LNCaP clone FGC (cell line): ENCODE measurements around the gene BAZ2A.

ENCODE experiments used
- DNase-seq: peaks from one replicate; pipeline ENCODE4 v3.0.0-alpha.2; 2011; ENCODE audit warnings: low read depth
- H3K4me3 ChIP-seq: 2 replicates; pipeline ENCODE4 v1.5.1; 2011; ENCODE audit warnings: mild to moderate bottlenecking, low read depth, low read length, control low read depth
- TF ChIP-seq, protein P1 (sequence below): IDR thresholded peaks from 2 replicates; pipeline ENCODE4 v1.5.1; 2012; ENCODE audit warnings: mild to moderate bottlenecking; ENCODE audit not compliant: control insufficient read depth, insufficient read depth; ENCODE audit errors: extremely low read depth

The BAZ2A gene

DNA sequence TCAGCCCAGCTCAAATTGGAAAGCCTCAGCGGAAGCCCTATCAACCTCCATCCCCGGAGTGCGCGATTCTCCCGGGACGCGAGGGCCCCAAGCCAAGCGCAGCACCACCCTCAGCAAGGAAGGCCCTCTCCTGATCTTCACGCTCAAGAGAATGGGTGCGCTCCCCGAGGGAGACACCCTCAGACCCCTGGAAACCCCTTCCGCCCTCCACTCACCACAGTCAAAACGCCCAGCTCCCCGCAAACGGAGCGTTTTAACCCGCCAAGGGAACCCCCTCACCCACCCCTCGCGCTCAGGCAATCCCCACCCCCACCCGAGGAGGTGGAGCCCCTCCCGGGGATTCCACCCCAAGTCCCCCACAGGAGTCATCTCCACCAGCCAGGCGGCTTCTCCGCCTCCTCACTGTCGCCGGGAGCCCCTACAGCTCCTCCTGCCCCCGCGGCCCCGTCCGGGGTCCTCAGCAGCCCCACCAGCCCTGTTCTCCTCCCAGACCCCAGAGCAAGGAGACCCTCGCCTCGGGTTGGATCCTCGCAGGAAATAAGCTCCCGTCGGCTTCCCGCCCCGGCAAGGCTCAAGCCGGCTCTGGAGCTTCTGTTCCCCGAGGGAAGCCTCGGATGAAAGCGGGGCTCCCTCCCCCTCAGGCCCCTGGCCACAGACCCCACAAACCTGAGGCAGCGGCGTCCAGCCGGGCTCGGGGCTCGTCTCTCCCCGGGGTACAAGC lies 507 bp downstream of the BAZ2A start:
- no peak for DNase-seq
- H3K4me3 ChIP-seq = peak overlapping the region; percentile 99
- TF ChIP-seq, protein P1, sequence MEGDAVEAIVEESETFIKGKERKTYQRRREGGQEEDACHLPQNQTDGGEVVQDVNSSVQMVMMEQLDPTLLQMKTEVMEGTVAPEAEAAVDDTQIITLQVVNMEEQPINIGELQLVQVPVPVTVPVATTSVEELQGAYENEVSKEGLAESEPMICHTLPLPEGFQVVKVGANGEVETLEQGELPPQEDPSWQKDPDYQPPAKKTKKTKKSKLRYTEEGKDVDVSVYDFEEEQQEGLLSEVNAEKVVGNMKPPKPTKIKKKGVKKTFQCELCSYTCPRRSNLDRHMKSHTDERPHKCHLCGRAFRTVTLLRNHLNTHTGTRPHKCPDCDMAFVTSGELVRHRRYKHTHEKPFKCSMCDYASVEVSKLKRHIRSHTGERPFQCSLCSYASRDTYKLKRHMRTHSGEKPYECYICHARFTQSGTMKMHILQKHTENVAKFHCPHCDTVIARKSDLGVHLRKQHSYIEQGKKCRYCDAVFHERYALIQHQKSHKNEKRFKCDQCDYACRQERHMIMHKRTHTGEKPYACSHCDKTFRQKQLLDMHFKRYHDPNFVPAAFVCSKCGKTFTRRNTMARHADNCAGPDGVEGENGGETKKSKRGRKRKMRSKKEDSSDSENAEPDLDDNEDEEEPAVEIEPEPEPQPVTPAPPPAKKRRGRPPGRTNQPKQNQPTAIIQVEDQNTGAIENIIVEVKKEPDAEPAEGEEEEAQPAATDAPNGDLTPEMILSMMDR = no peak

DNA sequence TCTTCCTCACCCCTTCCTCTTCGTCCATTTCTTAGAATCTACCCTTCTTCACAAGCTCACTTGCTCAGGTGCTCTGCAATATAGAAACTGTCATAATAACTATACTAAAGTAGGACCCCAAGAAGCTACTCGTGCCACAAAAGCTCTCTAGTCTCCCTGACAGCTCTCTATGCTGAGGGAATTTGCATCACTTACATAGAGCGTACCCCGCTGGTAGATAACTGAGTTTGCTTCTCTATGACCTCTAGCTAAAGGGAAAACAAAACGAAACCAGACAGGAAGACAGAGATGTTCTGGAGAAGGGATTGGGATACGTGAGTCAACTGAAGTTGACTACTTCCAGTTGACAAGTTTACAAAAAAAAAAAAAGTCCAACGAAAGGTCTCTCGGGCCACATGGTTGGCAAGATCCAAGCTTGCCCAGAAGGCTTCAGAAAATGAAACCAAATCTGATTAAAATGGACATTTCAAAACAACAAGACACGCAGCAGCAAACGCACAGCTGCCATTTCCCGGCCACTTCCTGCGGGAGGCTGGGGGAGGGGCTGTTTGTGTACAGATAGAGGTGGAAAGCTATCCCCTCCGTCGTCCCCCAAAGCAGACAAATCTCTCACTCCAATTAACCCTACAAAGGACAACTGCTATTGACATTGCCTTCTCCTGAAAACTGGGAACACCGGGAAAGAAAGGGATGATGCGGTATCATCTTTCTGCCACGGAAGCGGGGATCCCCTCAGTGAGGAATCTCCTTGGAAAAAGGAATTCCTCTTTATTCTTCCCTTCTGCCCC lies 1.3 kb downstream of the BAZ2A start:
- peak overlapping the region; percentile 99 for H3K4me3 ChIP-seq
- TF ChIP-seq, protein P1 = no peak
- DNase-seq = no peak

DNA sequence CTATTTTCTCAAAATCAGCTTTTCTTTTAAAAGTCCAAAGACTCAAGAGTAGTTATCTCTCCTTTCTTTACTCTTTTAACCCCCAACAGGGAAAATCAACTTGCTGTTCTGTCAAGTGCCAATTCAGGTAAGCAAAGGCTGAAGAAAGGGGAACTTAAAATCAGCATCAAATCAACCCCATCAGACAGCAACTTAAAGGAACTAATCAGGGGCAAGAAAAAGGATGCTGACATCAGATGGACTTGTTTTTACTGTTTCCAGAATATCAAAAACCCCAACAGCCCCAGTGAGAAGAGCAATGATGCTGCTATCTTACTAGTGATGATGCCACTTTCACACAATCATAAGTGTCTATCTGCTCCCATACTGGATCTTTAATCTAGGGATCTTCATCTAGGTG lies 3.4 kb downstream of the BAZ2A start:
- no peak overlapping the region for H3K4me3 ChIP-seq
- TF ChIP-seq, protein P1 = no peak
- no peak for DNase-seq

DNA sequence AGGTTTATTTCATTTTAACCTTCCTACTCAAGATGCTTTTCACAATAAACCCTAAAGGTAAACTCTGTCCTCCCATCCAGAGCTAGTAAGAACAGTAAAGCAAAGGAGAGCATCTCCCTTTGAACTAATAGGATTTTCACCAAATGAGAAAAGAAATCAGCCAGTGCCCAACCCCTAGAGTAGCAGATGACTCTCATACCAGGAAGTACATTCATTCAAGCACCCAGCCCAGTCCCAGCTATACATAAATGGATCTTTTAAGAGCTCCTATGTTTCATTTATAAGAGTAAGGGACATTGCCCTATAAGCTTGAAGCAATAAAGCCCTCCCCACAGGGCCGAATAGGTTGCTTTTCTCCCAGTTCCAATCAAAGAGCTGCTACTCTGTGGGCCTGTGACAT lies 7.6 kb downstream of the BAZ2A start:
- no peak for DNase-seq
- no peak overlapping the region for H3K4me3 ChIP-seq
- TF ChIP-seq, protein P1 = no peak

DNA sequence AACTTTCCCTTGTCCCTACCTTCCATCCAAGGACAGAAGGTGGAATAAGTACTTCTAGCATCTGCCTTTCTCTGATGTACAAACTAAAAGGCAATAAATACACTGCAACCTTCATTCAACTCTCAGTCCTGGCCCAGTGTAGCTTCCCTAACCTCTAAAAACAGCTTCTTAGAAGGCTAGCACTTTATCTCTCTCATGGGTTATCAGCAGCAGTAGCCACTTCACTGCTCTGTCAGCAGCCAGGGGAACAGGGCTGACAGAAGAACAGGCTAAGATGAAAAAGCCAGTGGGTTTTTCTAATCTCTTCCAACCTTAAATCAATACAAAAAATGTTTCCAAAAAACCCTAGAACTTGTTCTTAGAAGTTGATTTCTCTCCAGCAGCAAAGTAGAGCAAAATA lies 13.2 kb downstream of the BAZ2A start:
- TF ChIP-seq, protein P1 = no peak
- no peak for DNase-seq
- no peak overlapping the region for H3K4me3 ChIP-seq

DNA sequence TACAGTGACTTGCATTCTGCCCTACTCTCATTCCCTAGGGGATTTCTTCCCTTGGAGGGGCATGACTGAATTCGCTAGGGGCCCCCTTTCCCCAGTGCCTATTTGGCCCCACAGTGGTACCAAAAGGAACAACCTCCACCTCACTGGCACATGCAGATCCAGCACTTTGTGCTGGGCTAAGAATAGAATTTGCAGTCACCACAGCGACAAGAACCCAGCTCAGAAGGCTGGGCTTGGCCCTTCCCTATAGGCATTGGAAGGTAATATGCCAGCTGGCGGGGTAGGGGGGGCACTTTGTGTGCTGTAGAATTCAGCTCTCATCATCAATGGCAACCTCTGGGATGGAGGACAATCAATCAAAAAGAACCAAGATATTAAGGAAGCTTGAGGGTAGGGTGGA lies 13.9 kb downstream of the BAZ2A start:
- no peak for DNase-seq
- TF ChIP-seq, protein P1 = no peak
- H3K4me3 ChIP-seq = no peak overlapping the region
